SH-SY5Y (cell line): ENCODE results near the gene GLI2.

Experiments used
- GATA2 ChIP-seq: IDR thresholded peaks from 2 replicates; pipeline ENCODE4 v1.6.1; 2011; ENCODE audit warnings: mild to moderate bottlenecking, low read depth, low read length
- GATA3 ChIP-seq: IDR thresholded peaks from 2 replicates; pipeline ENCODE4 v1.6.1; 2011; ENCODE audit warnings: low read depth, mild to moderate bottlenecking, low read length, moderate library complexity

- TF ChIP-seq GATA3 (no peak), GATA2 (no peak)
Observed at GRCh38 chr2:120740765-120741524, 5.3 kb downstream of the GLI2 start.
